Esophagus squamous epithelium (tissue), 4 donors: Measurements from ENCODE around the gene BLVRB.

Source experiments
- POLR2A ChIP-seq, 4 donors: fragments of 450-650 bp; IDR thresholded peaks; one replicate each; pipeline ENCODE4 v1.6.1; 2017; ENCODE audit warnings: antibody characterized with exemption in 4 of 4, mild to moderate bottlenecking in 4 of 4, moderate library complexity in 3 of 4
- TF ChIP-seq, protein P1 (sequence below), 6 experiments: fragments of 450-650 bp in 4 of 6; fragments of 200-600 bp in 2 of 6; sonication (generic) in 2 of 6; IDR thresholded peaks; one replicate each; pipeline ENCODE4 v1.5.1; 2016 to 2019; ENCODE audit warnings: antibody characterized with exemption in 6 of 6, mild to moderate bottlenecking in 4 of 6, moderate library complexity in 4 of 6

DNA sequence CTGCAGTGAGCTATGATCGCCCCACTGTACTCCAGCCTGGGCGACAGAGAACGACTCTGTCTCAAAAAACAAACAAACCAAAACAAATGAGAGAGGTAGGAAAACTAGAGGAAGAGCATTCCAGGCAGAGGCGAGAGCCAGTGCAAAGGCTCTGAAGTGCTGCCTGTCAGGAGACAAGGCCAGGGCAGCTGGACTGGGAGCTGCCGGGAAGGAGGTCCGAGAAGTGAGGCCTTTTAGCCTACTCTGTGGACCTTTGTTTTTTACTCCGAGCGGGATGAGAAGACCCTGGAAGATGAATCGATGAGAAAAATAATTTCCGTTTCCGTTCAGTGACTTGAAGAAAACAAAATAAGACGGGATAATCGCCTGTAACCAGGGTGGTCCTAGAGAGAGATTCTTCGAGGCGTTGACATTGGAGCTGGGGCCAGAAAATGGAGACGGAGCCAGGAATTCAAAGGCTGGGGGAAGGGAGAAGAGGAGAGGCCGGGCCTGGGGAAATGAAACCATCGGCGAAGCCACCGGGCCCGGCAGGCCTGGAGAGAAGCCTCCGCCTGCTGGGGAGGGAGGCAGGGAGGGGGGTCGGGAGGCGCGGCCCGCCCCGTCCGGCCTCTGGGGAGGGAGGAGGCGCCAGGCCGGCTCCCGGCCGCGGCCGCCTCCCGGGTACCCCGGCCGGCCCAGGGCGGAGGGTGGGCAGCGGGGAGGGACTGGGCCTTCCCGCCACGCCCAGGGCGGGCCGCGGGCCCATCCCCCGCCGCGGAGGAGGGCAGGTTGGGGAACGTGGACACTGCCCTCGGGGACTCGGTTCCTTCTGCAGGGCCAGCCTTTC is 31.9 kb downstream of the BLVRB start:
- TF ChIP-seq, protein P1, sequence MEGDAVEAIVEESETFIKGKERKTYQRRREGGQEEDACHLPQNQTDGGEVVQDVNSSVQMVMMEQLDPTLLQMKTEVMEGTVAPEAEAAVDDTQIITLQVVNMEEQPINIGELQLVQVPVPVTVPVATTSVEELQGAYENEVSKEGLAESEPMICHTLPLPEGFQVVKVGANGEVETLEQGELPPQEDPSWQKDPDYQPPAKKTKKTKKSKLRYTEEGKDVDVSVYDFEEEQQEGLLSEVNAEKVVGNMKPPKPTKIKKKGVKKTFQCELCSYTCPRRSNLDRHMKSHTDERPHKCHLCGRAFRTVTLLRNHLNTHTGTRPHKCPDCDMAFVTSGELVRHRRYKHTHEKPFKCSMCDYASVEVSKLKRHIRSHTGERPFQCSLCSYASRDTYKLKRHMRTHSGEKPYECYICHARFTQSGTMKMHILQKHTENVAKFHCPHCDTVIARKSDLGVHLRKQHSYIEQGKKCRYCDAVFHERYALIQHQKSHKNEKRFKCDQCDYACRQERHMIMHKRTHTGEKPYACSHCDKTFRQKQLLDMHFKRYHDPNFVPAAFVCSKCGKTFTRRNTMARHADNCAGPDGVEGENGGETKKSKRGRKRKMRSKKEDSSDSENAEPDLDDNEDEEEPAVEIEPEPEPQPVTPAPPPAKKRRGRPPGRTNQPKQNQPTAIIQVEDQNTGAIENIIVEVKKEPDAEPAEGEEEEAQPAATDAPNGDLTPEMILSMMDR (IDR thresholded peaks at IDR 0.05): no peak
- TF ChIP-seq POLR2A (IDR thresholded peaks at IDR 0.05): peak in 1 of 4 donors; percentile 63
